Epithelial cell of proximal tubule (primary cell): ENCODE measurements around the gene PARD3B. TPM values are rescaled to one million over a fixed set of nuclear protein-coding genes. Genes with fewer than 3 reads are reported as not detected.

ENCODE experiments used
- DNase-seq: peaks from one replicate; pipeline ENCODE4 v3.0.0-alpha.2; 2011; ENCODE audit warnings: low read depth
- H3K4me3 ChIP-seq: 2 replicates; pipeline ENCODE4 v1.5.1; 2011; ENCODE audit warnings: low read depth, mild to moderate bottlenecking, low read length
- CTCF ChIP-seq: conservative IDR thresholded peaks from 2 replicates; pipeline ENCODE4 v1.5.1; 2012; ENCODE audit warnings: low read depth, mild to moderate bottlenecking, low read length
- total RNA-seq: library from RNA; depleted of rRNA; stranded (reverse); fragments of >200 nt; gene quantifications from 2 replicates; pipeline ENCODE4 v1.2.3, GENCODE V29; 2015

The PARD3B gene
- total RNA-seq, 1 donor from 2014 or later: 3.6 TPM

- TF ChIP-seq CTCF: no peak
- no peak for DNase-seq
- H3K4me3 ChIP-seq: no peak overlapping the region
These were observed 209.6 kb downstream of the PARD3B start for GRCh38 chr2:204754898-204755297.

- no peak overlapping the region for H3K4me3 ChIP-seq
- TF ChIP-seq CTCF: no peak
- no peak for DNase-seq
These were observed 218.9 kb downstream of the PARD3B start for GRCh38 chr2:204763974-204764703.

- H3K4me3 ChIP-seq: no peak overlapping the region
- no peak for DNase-seq
These were observed 225.5 kb downstream of the PARD3B start for GRCh38 chr2:204770735-204771134.

GRCh38 chr2:204771721-204772120, 226.4 kb downstream of the PARD3B start:
- TF ChIP-seq CTCF: no peak
- H3K4me3 ChIP-seq: no peak overlapping the region
- DNase-seq: no peak

More at GRCh38 chr2:204770735-204771134, 225.5 kb downstream of the PARD3B start:
- no peak for TF ChIP-seq CTCF

- no peak for DNase-seq
- no peak for TF ChIP-seq CTCF
- no peak overlapping the region for H3K4me3 ChIP-seq
These were observed 227.3 kb downstream of the PARD3B start for GRCh38 chr2:204772546-204772945.

GRCh38 chr2:204775766-204776165, 230.5 kb downstream of the PARD3B start:
- no peak overlapping the region for H3K4me3 ChIP-seq
- TF ChIP-seq CTCF: no peak
- no peak for DNase-seq
